ENCODE measurements around the gene CCDC77. TPM values are rescaled to one million over a fixed set of nuclear protein-coding genes. Genes with fewer than 3 reads are reported as not detected.

The CCDC77 gene
- total and polyA plus RNA-seq, 2 donors (not counting 1 experiment from before 2014, with no cell fraction given): 8.6 to 12.9 TPM

- no peaks in the 10 kb centered on the region for H3K4me1 ChIP-seq (ENCODE audit: control insufficient read depth in 2 of 2, insufficient read depth in 2 of 2, low read length in 2 of 2)
- no peaks in the 10 kb centered on the region for H3K36me3 ChIP-seq (replicated peaks in 1 of 2; ENCODE audit: control extremely low read depth in 1 of 2, control insufficient read depth in 1 of 2, extremely low read depth in 1 of 2, insufficient read depth in 2 of 2, low read length in 1 of 2)
- peaks cover 48% of the 10 kb centered on the region for H3K27me3 Mint-ChIP-seq
- H3K27ac ChIP-seq (ENCODE audit: low read length in 2 of 2): no peak overlapping the region
- WGBS (ENCODE audit: insufficient coverage): 90% methylated on average over 4 of the region's 5 CpGs
- no peaks in the 10 kb centered on the region for H3K79me2 ChIP-seq (ENCODE audit: control insufficient read depth, insufficient read depth, low read length)
- H3K27me3 ChIP-seq (replicated peaks in 1 of 4; ENCODE audit: control extremely low read depth in 1 of 4, control insufficient read depth in 3 of 4, insufficient read depth in 4 of 4, low read length in 3 of 4): peaks cover 0 to 6% (median 4%) of the 10 kb centered on the region in 4 experiments
- H3K9me3 ChIP-seq (ENCODE audit: control extremely low read depth in 1 of 3, control insufficient read depth in 2 of 3, insufficient read depth in 1 of 3, low read length in 2 of 3): no peaks in the 10 kb centered on the region
- H3K9ac ChIP-seq (ENCODE audit: low read length): no peak overlapping the region
- DNase-seq: no peak
- no peak overlapping the region for H3K27ac Mint-ChIP-seq
- H3K4me3 ChIP-seq (ENCODE audit: control extremely low read depth in 1 of 5, extremely low read depth in 1 of 5, insufficient read depth in 1 of 5, low read depth in 2 of 5, low read length in 4 of 5): no peak overlapping the region
- no peaks in the 10 kb centered on the region for H3K9me3 Mint-ChIP-seq (ENCODE audit: insufficient read depth)
- H3K4me2 ChIP-seq (replicated peaks; ENCODE audit: low read depth, low read length, poor library complexity, severe bottlenecking): no peak overlapping the region
- TF ChIP-seq CTCF (IDR thresholded peaks at IDR 0.05) (no peak), EZH2 (IDR thresholded peaks at IDR 0.05; ENCODE audit: borderline replicate concordance, insufficient read depth, low read depth, low read length, poor library complexity, severe bottlenecking) (no peak)
- no peak overlapping the region for H2AFZ ChIP-seq (ENCODE audit: insufficient read depth, low read depth, low read length, poor library complexity, severe bottlenecking)
- H4K20me1 ChIP-seq (ENCODE audit: control insufficient read depth, insufficient read depth, low read length, poor library complexity, severe bottlenecking): no peaks in the 10 kb centered on the region
- POLR2A ChIA-PET: no interaction called here
- CTCF ChIA-PET: no interaction called here
- no peaks in the 10 kb centered on the region for H3K4me1 Mint-ChIP-seq
- no peak for ATAC-seq (ENCODE audit: low read depth)
- H3K4me3 Mint-ChIP-seq: no peak overlapping the region
- intact Hi-C loops (cut with micrococcal nuclease): no loop called here
Observed at GRCh38 chr12:473198-473597, 71.8 kb downstream of the CCDC77 start.

DNA sequence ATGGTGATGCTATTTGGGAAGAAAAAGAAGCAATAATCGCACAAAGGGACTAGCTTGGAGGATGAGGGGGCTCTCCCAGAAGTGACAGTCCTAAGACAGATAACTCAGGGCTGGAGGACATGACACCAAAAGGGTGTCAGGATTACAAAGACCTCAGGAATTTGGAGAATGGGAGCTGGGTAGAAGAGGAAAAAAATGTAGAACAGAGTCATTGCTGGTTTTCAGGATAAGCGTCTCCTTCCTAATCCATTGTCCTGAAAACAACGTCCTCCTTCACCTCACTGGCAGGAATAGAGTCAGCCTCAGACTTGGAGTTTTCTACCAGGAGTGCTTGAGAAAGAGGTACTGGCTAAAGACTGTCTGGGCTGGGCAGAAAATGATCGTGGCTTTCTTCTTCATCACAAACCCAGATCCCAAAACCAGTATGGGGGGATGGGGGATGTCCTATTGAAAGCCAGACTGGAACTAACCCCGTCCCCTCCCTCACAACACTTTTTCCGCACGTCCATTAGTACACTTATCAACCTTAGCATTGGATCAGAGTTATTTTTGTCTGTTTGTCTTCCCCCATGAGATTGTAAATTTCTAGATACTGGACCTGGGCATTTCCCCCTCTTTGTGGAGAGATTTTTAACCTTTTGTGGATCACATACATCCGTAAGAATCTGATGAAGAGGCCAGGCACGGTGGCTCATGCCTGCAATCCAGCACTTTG is 72.6 kb downstream of the CCDC77 start:
- Histone ChIP-seq H3K27ac (ENCODE audit: low read length in 2 of 2) (no peak overlapping the region), H3K36me3 (replicated peaks in 1 of 2; ENCODE audit: control extremely low read depth in 1 of 2, control insufficient read depth in 1 of 2, extremely low read depth in 1 of 2, insufficient read depth in 2 of 2, low read length in 1 of 2) (no peaks in the 10 kb centered on the region), H3K4me2 (replicated peaks; ENCODE audit: low read depth, low read length, poor library complexity, severe bottlenecking) (no peak overlapping the region), H3K9me3 (ENCODE audit: control extremely low read depth in 1 of 3, control insufficient read depth in 2 of 3, insufficient read depth in 1 of 3, low read length in 2 of 3) (no peaks in the 10 kb centered on the region), H3K27me3 (replicated peaks in 1 of 4; ENCODE audit: control extremely low read depth in 1 of 4, control insufficient read depth in 3 of 4, insufficient read depth in 4 of 4, low read length in 3 of 4) (peaks cover 0 to 6% (median 4%) of the 10 kb centered on the region in 4 experiments), H3K4me3 (ENCODE audit: control extremely low read depth in 1 of 5, extremely low read depth in 1 of 5, insufficient read depth in 1 of 5, low read depth in 2 of 5, low read length in 4 of 5) (no peak overlapping the region), H3K4me1 (ENCODE audit: control insufficient read depth in 2 of 2, insufficient read depth in 2 of 2, low read length in 2 of 2) (no peaks in the 10 kb centered on the region), H2AFZ (ENCODE audit: insufficient read depth, low read depth, low read length, poor library complexity, severe bottlenecking) (no peak overlapping the region), H3K9ac (ENCODE audit: low read length) (no peak overlapping the region), H4K20me1 (ENCODE audit: control insufficient read depth, insufficient read depth, low read length, poor library complexity, severe bottlenecking) (no peaks in the 10 kb centered on the region), H3K79me2 (ENCODE audit: control insufficient read depth, insufficient read depth, low read length) (no peaks in the 10 kb centered on the region)
- TF ChIP-seq EZH2 (IDR thresholded peaks at IDR 0.05; ENCODE audit: borderline replicate concordance, insufficient read depth, low read depth, low read length, poor library complexity, severe bottlenecking) (no peak), CTCF (IDR thresholded peaks at IDR 0.05) (no peak)
- Mint-ChIP-seq H3K27me3 (peaks cover 45% of the 10 kb centered on the region), H3K4me1 (no peaks in the 10 kb centered on the region), H3K9me3 (ENCODE audit: insufficient read depth) (no peaks in the 10 kb centered on the region), H3K27ac (no peak overlapping the region), H3K4me3 (no peak overlapping the region)
- WGBS (ENCODE audit: insufficient coverage): 95% methylated on average over 2 of the region's 9 CpGs
- DNase-seq: no peak
- CTCF ChIA-PET: no interaction called here
- POLR2A ChIA-PET: no interaction called here
- intact Hi-C loops (cut with micrococcal nuclease): no loop called here
- ATAC-seq (ENCODE audit: low read depth): no peak

All from B cell (primary cell).